Suppressor macrophage treated with lipopolysaccharide for 4 hours (primary cell): ENCODE results near the gene RPL7A.
"Not testable (repeated sequence)": the region's sequence is repeated elsewhere in the genome, so short reads cannot be mapped to it uniquely, and the experiment has no call there.

ENCODE experiments used
- DNase-seq: peaks from one replicate; pipeline ENCODE4 v3.0.0-alpha.2; 2020

The RPL7A gene

DNA sequence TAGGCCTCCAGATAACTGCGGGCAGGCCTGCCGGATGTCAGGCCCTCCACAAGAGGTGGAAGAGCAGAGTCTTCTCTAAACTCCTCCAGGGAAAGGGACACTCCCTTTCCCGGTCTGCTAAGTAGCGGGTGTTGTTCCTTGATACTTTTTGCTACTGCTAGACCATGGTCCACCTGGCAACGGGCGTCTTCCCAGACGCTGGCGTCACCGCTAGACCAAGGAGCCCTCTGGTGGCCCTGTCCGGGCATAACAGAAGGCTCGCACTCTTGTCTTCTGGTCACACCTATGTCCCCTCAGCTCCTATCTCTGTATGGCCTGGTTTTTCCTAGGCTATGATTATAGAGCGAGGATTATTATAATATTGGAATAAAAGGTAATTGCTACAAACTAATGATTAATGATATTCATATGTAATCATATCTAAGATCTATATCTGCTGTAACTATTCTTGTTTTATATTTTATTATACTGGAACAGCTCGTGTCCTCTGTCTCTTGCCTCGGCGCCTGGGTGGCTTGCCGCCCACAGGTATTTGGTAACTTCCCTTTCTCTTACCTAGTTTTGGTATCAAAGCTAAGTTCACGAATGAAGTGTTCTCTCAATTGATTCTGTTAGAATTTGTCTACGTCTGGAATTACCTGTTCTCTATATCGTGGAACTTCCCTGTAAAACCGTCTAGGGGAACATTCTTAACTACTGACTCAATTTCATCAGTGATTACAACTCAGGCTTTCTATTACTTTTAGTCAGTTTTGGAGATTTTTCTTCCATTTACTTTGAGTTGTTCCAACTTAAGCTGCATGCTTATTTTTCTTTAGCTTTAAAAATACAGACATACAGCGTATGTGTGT is 18.5 kb upstream of the RPL7A start:
- DNase-seq = not testable (repeated sequence)

DNA sequence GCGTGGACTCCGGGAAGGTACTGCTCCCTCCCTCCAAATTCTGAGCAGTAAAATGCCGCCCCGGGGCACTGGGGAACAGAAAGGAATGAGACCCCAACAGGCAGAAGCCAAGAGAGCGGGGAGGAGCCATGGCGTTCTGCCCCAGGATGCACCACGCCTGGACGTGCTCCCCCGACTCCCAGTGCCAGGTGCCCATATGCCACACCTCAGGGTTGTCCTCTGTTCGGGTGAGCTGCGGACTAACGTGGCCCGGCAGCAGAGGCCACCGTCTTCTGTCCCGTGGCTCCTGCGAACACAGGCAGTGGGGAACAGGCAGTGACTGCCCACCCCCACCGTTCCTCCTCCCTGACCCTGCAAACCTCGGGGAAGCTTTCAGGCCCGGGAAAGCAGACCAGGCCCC is 16.8 kb upstream of the RPL7A start:
- no peak for DNase-seq

DNA sequence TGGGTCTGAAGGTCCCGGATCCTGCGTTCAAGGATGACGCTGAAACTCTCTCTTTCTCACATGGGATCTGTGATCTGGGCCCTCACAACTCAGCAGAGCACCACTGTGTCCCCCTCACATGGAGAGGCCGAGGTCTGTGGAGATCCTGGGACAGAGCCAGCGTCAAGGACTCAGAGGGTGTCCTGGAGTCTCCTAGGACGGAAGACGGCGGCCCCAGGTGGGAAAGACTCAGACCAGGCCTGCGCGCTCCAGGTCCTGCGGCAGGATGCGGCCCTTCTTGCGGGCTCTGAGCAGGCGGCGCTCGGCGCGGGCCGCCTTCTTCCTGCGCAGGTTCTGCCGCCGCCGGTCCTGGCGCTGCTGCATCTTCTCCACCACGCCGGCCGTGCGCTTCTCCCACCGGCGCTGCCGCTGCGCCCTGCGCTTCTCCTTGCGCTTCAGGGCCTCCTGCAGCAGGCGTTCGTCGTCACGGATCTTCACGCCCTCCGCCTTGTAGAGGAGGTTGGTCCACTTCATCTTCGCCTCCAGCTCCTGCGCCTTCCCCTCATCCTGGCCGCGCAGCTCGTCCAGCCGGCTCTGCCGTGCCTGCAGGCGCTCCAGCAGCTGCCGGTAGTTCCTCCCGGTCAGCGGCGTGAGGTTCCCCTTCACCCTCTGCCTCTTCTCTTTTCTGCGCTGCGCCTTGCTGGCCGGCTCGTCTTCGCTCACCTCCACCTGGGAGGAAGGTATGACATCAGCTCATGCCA is 16.2 kb upstream of the RPL7A start:
- no peak for DNase-seq

DNA sequence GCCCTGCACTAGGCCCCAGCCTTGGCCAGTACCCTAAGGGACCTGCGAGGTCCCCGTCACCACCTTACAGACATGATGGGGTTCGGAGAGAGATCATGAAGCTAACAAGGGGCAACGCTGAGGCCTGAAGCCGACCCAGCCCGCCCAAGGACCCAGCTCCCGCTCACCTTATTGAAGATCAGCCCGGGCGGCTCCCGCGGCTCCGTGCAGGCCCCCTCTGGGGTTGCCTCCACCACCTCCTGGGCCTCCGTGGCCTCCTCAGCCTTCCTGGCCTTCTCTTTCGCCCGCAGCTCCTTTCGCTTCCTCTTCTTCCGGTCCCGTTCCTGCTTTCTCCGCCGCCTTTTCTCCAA is 15.7 kb upstream of the RPL7A start:
- no peak for DNase-seq

DNA sequence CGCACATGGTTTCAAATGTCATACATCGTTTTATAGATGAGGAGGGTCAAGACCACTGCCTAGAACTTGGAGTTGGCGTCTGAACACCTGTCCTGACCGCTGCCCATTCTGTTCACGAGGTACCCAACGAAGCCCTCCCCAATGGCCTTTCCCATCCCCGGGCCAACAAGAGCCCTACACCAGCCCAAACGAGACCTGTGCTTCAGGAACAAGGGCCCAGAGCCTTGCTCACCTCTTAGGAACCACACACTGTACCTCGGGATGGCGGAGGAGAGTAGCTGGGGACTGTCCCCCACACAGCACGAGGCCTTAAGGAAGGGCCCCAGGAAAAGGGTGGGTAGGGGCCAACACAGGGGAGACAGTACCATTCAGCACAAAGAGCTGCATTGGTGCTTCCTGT is 15.0 kb upstream of the RPL7A start:
- DNase-seq = no peak

DNA sequence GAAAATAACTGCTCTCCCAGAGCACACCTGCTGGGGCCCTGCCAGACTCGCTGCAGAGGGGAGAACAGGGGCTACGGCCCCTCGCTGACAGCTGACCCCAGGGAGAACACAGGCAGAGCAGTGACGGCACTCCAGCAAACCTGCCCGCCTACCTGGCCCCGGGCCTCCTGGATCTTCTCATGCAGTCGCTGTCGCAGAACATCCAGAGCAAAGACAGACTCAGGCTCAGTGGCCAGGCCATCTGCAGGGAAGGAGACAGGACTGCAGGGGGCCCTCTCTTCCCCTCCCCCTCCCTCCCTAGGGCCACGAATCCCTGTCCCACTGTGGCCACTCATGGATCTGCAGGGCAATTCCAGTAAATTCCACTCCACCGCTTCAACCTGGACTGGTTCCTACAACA is 14.5 kb upstream of the RPL7A start:
- no peak for DNase-seq

DNA sequence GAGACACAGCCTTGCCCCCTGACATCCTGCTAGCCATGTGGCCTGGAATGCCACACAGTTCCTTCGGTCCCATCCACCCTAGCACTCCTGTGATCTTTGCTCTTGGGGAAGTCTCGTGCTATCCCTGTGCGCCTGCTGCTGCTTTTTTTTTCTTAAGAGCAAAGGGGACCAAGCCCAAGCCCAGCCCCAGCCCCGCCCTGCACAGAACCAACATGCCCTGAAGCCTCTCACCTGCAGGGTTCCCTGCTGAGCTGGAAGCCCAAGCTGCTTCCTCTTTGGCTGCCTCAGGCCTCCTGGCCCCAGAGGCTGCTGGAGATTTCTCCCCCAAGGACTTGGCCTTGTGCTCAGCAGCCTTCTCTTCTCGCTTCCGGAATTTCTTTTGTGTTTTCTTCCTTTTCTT is 13.9 kb upstream of the RPL7A start:
- no peak for DNase-seq

DNA sequence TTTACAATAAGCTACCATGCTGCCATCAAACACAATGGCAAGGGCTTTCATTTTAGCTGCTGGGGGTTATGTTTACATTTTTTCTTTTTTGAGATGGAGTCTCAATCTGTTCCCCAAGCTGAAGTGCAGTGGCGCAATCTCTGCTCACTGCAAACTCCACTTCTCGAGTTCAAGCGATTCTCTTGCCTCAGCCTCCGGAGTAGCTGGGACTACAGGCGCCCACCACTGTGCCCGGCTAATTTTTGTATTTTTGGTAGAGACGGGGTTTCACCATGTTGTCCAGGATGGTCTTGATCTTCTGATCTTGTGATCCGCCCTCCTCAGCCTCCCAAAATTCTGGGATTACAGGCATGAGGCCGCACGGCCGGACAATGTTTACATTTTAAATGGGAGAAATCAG is 13.1 kb upstream of the RPL7A start:
- DNase-seq = not testable (repeated sequence)

DNA sequence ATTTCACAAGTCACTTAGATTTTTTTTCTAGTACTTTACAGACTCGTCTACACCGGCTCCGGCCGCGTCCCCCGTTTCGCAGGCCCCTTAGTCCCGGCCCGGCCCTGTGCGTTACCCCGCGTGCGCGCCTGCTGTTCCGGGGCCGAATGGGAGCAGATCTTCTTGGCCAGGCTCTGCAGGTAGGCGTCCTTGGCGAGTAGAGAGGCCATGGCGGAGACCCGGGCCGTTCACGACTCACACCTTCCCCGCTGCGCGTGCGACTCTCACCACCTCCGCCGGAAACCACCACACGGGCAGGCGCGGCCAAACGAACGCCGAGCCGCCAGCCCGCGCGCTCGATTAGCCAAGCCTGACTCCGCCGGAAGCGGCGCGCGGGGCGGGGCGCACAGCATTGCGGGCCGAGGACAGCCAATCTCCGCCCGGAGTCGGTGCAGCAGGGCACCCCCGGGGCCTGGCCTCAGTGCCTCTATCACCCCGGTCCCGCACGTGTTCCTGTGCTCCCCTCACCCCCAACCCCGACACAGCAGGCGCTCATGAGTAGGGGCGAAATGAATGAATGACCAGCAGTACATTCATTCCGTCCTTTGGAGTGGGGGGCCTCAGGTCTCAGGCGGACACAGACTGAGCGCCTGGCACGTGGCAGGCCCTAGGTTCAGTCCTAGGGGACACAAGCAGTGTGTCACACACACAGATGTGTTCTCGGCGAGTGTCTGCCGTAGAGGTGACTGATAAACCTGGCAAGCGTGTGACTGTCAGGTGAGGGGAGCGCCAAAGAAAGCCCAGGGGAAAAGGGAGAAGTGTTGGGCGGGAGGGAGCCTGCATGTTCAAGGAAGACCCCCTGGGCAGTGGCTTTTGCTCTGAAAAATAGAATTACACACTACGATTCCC is 11.8 kb upstream of the RPL7A start, which contains the start of gene SURF6:
Gene SURF6, minus strand, starts transcription at position 265 of the 888 bp plus-strand sequence. Its CDS starts 56 bp downstream, at position 209.
- peak; percentile 93 for DNase-seq

DNA sequence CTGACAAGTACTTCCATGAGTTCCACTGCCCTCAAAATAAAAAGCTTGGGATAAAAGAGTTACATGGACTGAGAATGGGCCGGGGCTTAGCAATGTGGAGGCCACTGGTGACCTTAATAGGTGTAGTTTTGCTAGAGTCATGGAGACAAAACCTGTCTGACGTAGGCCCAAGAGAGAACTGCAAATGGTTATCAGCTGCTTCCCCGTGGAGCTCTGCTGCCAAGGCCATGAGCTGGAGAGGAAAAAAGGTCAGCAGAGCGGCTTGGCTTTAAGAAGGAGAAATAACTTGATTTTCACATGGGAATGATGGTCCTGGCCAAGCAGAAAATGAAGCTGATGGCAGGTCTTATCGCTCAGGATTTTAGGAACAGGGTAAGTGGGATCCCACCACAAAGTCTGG is 8.4 kb upstream of the RPL7A start:
- DNase-seq = no peak

DNA sequence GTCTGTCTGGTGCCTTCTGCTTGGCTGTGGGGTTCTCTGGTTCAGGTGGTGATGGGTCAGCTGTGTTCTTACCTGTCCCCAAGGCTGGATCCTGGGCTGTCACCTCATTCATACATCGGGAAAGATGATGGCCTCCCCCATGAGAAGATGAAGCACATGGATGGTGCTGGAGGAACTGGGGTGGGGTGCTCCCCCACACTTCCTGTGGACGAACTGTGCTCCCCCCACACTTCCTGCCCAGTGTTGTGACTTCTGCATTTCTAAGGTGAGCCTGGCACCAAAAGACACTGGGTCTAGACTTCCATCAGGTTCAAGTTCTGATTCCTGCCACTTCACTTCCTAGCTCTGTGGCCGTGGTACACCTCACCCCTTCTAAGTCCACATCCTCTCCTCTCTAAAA is 7.8 kb upstream of the RPL7A start:
- DNase-seq = no peak

DNA sequence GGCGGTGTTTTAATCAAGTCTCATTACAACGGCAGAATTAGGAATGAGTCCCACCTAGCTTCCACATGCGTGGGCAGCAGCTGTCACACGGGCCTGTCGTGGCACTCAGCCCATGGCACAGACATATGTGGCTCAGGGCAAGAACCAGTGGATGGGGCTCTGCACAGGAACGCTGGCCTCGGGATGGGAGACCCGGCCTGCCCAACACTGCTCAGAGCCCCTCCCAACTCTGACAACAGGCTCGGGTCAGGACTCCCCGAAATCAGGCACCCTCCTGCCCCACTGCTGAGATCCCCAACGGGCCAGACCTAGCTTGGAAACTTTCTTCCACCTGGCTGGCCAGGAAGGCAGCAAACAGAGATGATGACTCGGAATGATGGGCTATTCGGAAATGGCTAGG is 7.1 kb upstream of the RPL7A start:
- DNase-seq = no peak

DNA sequence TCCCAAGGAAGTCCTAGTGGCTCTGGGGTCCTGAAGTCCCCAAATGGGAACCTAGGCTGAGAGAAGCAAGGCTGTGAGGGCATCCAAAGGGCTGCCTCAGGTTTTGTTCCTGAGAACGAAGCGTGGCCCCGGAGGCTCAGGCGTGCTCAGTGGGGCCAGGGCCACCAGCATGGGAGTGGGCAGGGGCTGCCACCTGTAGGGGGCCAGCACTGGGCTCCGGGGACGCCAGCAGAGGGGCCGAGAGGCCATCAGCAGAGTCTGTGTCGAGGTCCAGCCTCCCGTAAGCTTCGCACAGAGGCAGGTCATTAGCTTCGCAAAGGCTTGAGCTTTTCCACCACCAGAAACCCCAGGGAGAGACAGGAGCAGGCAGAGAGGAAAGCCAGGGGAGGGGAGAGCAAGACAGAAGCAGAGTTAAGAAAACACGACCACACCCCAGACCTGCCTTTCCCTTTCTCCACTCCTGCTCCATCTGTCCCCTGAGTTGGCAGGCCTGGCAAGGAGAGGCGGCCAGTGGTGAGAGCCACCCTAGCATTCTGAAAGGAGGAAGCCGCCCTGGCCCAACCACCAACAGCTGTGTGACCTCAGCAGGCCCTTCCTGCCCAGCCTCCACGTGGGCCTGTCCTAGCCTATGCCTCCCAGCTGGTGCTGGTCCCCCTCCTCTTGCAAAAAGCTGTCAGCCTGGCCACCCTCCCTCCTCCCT is 6.5 kb upstream of the RPL7A start:
- peak; percentile 79 for DNase-seq

DNA sequence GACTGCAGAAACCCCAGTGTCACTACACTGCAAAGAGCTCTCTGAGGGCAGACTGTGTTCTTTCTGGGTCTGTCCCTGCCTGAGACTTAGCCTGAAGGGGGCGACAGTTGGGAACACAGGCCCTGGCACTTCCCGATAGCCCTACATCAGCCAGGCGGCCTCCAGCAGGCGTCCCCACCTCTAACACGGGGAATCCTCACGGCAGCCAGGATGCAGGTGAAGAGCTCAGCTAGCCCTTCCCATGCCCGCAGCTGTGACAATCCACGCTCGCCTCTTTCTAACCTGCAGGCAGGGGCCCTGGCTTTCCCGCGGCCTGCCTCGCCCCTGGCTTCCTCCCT is 6.0 kb upstream of the RPL7A start:
- no peak for DNase-seq

DNA sequence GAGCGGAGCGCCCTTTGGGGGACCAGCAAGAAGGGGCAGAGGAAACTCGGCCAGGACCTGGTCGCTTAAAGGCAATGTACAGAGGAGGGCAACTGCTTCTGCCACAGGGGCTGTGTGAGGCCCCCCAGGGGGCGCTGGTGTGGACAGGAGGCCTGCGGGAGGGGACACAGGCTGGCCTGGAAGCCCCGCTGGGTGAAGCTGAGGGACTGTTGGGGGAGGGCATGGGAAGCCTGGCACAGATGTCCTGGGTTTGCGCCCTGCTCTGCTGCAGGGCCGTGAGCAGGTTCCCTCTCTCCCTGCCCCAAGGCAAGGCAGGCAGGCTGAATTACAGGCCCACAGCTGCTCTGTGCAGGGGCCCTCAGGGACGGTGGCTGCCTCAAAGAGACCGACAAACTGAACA is 5.4 kb upstream of the RPL7A start:
- no peak for DNase-seq

DNA sequence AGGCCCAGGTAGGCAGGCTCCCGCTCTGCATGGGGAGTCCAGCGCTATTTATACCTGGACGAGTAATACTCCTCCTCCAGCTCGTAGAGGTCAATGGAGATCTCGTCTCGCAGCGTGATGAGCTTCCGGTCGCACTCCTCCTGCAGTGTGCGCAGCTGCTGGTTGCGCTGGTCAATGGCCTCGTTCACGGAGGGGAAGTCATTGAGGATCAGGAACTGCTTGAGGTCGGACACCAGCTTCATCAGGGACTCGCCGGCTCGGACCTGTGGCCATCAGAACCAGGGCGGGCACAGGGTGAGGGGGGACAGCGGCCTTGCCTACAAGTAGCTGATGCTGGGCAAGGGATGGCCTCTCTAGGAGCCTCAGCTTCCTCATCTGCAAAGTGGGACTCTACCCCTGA is 3.9 kb upstream of the RPL7A start:
- DNase-seq = no peak

DNA sequence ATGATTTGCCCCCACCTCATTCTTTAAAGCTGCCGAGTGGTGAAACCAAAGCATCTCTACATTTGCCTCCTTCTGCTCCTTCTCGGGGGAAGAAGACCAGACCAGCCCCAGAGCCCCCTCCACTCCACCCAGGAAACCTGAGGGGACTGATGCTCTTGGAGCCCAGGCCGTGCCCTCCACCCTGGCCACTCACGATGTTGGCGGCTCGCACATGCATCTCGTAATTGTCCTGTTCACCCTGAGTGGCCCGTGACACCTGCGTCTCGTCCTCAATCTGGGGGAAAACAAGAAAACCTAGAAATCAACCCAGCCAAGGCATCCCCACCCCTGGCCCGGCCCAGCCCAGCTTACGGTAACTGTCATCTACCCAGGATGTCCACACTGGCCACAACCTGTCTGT is 3.0 kb upstream of the RPL7A start:
- no peak for DNase-seq

DNA sequence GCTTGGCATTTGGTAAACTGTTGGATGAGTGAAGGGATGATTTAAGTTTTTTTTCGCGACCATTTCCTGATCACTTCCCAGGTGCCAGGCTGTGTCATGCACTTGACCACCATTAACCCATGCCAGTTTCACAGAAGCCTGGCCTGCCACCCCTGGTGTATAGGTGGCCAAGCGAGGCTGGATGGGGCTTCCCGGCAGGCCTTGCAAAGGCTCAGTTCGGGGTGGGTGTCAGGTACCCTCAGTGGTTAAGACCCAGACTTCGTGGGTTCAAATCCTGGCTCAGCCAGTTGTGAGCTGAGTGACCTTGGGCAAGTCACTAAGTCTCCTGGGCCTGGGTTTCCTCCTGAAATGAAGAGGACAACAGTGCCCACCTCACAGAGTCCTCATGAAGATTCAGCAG is 2.4 kb upstream of the RPL7A start:
- DNase-seq = no peak

DNA sequence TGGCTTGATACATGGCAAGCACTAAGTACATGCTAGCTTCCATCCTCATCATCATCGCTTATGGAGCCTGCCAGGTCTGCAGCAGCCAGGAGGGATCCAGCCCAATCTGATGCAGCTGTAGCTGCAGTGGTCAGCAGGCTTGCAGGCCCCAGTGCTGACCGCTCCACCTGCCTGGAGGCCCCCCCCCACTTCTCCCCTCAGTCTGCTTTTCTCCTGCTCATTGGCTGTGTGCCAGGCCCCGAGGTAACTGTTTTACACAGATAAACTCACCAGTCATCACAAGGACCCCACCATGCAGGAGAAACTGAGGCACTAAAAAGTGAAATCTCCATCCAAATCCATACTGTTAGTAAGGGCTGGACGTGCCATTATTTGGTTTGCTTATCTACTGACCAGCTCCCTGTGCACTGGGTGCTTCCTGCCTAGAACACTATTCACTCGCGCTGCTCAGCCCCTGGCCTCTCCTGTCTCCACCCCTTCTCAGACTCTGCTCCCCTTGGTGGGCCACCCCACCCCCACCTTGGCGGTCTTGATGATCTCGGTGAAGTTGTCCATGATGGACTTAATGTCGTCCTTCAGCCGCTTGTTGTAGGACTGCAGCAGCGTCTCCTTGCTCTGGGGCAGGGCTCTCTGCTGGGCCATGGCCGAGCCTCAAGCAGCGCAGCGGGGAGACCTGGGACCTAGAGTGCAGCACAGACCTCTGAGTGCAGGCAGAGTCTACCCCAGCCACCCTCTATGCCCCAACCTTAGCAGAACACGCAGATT is 1.8 kb upstream of the RPL7A start:
- DNase-seq = no peak

DNA sequence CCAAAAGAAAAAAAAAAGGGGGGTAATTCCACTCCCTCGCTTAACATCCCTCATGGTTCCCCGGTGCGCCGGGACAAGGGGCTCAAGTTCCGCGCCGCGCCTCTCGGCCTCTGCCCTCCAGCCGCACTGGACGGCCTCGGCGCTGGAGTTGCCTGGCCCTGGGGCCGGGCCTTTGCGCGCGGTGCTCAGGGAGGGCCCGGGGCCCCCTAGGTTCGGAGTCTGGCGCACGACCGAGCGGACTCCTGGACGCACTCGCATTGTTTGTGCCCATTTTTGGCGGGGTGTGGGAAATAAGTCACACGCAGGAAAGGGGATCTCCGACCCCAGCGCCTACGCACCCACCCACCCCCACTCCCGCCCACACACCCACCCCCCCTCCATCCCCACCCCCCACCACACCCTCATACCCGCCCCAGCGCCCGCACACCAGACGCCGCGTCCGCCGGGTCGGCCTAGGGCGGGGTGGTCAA is 468 bp upstream of the RPL7A start:
- DNase-seq = peak; percentile 41

DNA sequence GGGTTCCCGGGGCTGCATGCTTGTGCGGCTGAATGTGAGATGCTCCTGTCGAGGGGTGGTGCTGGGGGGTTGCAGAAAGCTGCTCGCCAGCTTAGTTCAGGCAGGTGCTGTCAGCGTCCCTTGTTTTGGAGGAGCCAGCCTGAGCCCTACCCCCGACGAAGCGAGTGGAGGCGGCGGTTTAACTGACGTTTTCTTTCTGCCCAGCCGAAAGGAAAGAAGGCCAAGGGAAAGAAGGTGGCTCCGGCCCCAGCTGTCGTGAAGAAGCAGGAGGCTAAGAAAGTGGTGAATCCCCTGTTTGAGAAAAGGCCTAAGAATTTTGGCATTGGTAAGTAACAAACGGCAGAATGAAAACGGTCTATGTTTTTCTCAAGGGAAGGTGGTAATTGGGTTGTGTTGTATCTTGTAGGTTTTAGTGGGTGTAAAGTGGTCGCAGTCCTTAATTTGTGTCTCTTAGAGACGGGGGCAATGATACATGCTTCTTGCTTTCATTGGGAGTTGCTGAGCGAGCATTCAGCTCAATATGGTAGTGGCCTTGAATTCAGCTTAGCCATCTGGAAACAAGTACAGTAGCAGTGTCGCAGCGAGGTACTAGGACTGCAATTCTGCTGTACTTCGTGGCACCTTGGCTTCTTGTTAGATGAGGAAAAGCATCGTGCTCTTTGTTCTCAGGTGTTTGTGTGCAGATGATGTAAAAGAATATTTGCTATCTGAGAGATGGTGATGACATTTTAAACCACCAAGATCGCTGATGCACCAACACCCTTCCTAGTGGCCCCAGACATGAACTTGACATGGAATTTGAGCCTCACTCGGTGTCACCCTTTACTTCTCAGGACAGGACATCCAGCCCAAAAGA is 928 bp downstream of the RPL7A start:
- no peak for DNase-seq
